Measurements from ENCODE around the gene ANAPC15. TPM values are rescaled to one million over a fixed set of nuclear protein-coding genes. Genes with fewer than 3 reads are reported as not detected.
A peak's percentile ranks its signal among the peaks of the same experiment; 100 is the strongest.

The ANAPC15 gene
- total and polyA plus RNA-seq, 9 of the 15 experiments (the other 6 are each of a cell fraction or from before 2014, with no cell fraction given): 53.0 to 254 (median 75.7) TPM

- no peak for TF ChIP-seq FOXP4 (CRISPR knock-in tag; IDR thresholded peaks at IDR 0.05; ENCODE audit: borderline replicate concordance)
- TF ChIP-seq ZNF311 (CRISPR knock-in tag; IDR thresholded peaks at IDR 0.05): no peak
- no peak for TF ChIP-seq HMG20A (CRISPR knock-in tag; conservative IDR thresholded peaks at IDR 0.05)
- TF ChIP-seq SMAD4 (CRISPR knock-in tag; conservative IDR thresholded peaks at IDR 0.05): peak; percentile 75; the same call in 1 of the 2 replicates
- peak; percentile 66; the same call in 1 of the 2 replicates for TF ChIP-seq ZKSCAN1 (IDR thresholded peaks at IDR 0.05; ENCODE audit: low read depth, low read length)
- no peak for TF ChIP-seq EHMT2 (IDR thresholded peaks at IDR 0.05)
- TF ChIP-seq RBBP5 (IDR thresholded peaks at IDR 0.05; ENCODE audit: borderline replicate concordance, insufficient read depth, low read length, poor library complexity, severe bottlenecking): peak; percentile 78
- TF ChIP-seq RBM25 (IDR thresholded peaks at IDR 0.05; ENCODE audit: low read depth, low read length, severe bottlenecking): peak; percentile 73
- TF ChIP-seq THAP12 (CRISPR knock-in tag; IDR thresholded peaks at IDR 0.05): no peak; the same call in 1 of the 2 replicates
- TF ChIP-seq JUN (IDR thresholded peaks at IDR 0.05; ENCODE audit: borderline replicate concordance, low read depth, low read length): no peak
- no peak; the same call in 1 of the 2 replicates for TF ChIP-seq JUN (CRISPR knock-in tag; IDR thresholded peaks at IDR 0.05; ENCODE audit: borderline replicate concordance)
- no peak for TF ChIP-seq ADNP (tag; IDR thresholded peaks at IDR 0.05)
- TF ChIP-seq ZNF740 (CRISPR knock-in tag; IDR thresholded peaks at IDR 0.05): no peak
- TF ChIP-seq ZNF740 (tag; IDR thresholded peaks at IDR 0.05): no peak
- TF ChIP-seq NUFIP1 (IDR thresholded peaks at IDR 0.05; ENCODE audit: partially characterized antibody): no peak
- TF ChIP-seq ZC3H4 (CRISPR knock-in tag; IDR thresholded peaks at IDR 0.05; ENCODE audit: borderline replicate concordance): no peak
Measured at GRCh38 chr11:72112143-72112977, at the start of gene ANAPC15 (continued).
